Measurements from ENCODE around the gene TEF. TPM values are rescaled to one million over a fixed set of nuclear protein-coding genes. Genes with fewer than 3 reads are reported as not detected.
A peak's percentile ranks its signal among the peaks of the same experiment; 100 is the strongest.

TEF gene
- total and polyA plus RNA-seq, 9 of the 15 experiments (the other 6 are each of a cell fraction or from before 2014, with no cell fraction given): 0.04 to 3.1 (median 1.2) TPM

DNA sequence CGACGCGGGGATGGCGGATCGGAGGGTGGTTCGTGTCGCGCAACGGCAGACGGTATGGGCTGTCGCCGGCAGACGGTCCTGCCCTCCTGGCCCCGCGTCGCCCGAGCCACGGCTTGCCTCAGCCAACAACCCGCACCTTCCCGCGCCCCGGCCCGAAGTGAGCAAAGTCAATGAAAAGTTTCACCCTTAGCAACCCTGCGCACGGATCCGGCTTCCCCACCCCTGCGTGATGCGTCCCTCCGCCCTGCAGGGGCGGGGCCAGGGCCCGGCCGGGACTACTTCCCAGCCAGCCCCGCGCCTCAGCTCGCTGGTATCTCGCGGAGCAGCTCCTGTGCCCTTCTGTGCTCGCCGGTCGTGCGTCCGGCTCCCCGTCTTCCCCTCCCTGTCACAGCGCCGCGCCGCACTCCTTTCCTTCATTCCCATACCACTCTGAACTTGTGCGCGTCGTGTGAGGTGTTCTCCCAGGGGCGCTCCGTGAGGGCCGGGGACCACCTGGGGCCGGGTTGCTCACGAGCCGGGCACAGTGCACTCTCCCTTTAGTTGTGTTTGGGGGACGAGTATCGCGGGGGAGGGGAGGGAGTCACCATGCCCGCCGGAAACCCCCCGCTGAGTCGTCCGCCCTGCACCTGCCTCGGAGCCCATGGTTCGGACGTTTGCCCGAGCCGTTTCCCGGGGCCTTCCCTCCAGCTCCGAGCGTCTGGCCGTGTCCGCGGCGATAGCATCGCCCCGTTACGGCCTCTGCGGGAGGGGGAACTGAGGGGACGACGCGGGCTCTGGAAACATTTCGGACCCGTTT lies 65.1 kb downstream of the TEF start, which contains the start of gene TOB2 (continued):
- TF ChIP-seq, protein P1, sequence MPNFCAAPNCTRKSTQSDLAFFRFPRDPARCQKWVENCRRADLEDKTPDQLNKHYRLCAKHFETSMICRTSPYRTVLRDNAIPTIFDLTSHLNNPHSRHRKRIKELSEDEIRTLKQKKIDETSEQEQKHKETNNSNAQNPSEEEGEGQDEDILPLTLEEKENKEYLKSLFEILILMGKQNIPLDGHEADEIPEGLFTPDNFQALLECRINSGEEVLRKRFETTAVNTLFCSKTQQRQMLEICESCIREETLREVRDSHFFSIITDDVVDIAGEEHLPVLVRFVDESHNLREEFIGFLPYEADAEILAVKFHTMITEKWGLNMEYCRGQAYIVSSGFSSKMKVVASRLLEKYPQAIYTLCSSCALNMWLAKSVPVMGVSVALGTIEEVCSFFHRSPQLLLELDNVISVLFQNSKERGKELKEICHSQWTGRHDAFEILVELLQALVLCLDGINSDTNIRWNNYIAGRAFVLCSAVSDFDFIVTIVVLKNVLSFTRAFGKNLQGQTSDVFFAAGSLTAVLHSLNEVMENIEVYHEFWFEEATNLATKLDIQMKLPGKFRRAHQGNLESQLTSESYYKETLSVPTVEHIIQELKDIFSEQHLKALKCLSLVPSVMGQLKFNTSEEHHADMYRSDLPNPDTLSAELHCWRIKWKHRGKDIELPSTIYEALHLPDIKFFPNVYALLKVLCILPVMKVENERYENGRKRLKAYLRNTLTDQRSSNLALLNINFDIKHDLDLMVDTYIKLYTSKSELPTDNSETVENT (CRISPR knock-in tag; IDR thresholded peaks at IDR 0.05): no peak; the same call in none of the 2 replicates
- no peak for TF ChIP-seq KLF16 (IDR thresholded peaks at IDR 0.05)
- TF ChIP-seq MGA (IDR thresholded peaks at IDR 0.05): 0 out of 2 replicates have a peak, but pooled peaks have one; percentile 57
- peak; percentile 58 for TF ChIP-seq NFIC (IDR thresholded peaks at IDR 0.05)
- peak; percentile 93 for TF ChIP-seq CCNT2 (IDR thresholded peaks at IDR 0.05; ENCODE audit: borderline replicate concordance, extremely low read depth, insufficient read length, low read depth, low read length)
- TF ChIP-seq, protein P2, sequence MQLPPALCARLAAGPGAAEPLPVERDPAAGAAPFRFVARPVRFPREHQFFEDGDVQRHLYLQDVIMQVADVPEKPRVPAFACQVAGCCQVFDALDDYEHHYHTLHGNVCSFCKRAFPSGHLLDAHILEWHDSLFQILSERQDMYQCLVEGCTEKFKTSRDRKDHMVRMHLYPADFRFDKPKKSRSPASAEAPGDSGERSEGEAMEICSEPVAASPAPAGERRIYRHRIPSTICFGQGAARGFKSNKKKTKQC (CRISPR knock-in tag; IDR thresholded peaks at IDR 0.05): peak; percentile 65
- no peak for TF ChIP-seq HNRNPK (IDR thresholded peaks at IDR 0.05; ENCODE audit: low read depth, low read length, poor library complexity, severe bottlenecking)
- no peak for TF ChIP-seq ZNF146 (CRISPR knock-in tag; IDR thresholded peaks at IDR 0.05; ENCODE audit: unreplicated experiment)
- TF ChIP-seq, protein P3, sequence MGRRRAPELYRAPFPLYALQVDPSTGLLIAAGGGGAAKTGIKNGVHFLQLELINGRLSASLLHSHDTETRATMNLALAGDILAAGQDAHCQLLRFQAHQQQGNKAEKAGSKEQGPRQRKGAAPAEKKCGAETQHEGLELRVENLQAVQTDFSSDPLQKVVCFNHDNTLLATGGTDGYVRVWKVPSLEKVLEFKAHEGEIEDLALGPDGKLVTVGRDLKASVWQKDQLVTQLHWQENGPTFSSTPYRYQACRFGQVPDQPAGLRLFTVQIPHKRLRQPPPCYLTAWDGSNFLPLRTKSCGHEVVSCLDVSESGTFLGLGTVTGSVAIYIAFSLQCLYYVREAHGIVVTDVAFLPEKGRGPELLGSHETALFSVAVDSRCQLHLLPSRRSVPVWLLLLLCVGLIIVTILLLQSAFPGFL (CRISPR knock-in tag; IDR thresholded peaks at IDR 0.05): no peak
- TF ChIP-seq TAL1 (IDR thresholded peaks at IDR 0.05): no peak
- TF ChIP-seq MEIS2 (IDR thresholded peaks at IDR 0.05; ENCODE audit: partially characterized antibody): no peak
